GM03348 (cell line): Measurements from ENCODE around the gene ARHGAP42.
A peak's percentile ranks its signal among the peaks of the same experiment; 100 is the strongest.

ENCODE experiments used
- DNase-seq: peaks from one replicate; pipeline ENCODE4 v3.0.0; 2012; ENCODE audit warnings: low spot score

The ARHGAP42 gene

GRCh38 chr11:100918551-100919500 is 231.7 kb downstream of the ARHGAP42 start:
- DNase-seq: no peak

DNA sequence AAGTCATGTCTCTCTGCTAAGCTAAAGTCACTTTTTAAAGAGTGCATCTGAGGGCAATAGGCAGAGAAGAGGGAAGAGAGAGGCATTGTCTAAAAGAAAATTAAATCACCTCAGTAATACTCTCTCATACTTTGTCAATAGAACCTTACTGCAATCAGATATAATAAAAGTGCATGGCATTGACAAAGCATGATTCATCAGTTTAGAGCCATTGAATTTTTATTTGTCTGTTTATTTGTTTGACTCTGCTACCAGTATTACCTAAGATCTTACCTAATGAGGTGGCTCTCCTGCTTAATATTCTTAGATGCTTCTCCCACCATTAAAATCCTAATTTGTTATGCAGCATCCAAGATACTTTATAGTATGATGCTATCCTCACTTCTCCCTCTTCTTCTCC is 233.5 kb downstream of the ARHGAP42 start:
- no peak for DNase-seq

GRCh38 chr11:100922121-100922520 is 235.0 kb downstream of the ARHGAP42 start:
- DNase-seq: no peak

DNA sequence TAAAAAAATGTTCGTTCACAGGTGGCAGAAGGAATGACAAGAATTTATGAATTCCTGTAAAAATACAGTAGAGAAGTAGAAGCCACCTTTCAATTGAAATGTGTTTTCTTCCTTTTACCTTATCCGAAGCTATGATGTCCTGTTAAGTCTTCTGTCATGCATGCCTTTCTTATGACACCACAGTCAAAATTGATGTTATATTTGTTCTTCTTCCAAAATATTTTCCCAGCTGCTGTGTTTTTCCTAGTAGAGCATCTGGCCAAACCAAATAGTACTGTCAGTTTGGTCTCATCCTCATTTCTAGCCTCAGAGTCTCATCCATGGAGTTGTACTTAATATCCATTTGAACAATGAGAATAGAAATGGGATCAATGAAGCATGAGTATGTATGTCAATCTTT is 236.5 kb downstream of the ARHGAP42 start:
- peak; percentile 29 for DNase-seq

DNA sequence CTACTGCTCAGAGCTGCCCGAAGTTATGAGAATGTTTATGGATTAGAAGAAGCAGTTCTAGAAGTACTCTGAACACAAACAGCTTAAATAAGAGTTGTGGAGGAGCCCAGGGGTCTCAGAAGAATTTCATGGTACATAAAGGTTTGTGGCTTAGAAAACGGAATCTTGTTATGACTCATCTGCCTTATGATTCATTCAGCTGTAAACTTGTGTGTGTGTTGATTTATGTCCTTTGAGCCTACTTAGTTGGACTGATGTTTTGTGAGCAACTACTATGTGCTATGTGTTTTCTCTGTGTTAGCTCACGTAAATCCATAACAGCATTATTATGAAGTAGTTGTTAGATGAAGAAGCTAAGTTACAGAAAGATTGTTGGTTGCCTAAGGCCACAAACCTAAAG is 238.8 kb downstream of the ARHGAP42 start:
- peak; percentile 4 for DNase-seq

DNA sequence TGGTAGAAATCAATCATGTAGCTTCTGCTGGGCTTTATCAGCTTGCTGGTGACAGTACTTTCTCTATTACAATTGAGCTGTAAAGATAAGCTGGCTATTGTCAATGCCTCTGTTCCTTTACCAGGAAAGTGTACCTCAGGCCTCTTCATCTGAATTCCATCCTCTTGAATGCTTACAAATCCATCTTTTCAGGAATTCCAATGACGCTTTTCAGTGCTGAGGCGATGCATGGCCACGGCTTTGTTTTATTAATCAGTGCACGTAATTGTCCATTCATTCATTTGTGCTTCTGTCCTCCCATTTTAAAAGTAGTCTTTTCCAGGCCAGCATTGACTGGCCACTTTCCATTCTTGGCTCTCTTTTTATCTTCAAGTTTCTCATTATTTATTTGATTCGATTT is 240.5 kb downstream of the ARHGAP42 start:
- DNase-seq: no peak

DNA sequence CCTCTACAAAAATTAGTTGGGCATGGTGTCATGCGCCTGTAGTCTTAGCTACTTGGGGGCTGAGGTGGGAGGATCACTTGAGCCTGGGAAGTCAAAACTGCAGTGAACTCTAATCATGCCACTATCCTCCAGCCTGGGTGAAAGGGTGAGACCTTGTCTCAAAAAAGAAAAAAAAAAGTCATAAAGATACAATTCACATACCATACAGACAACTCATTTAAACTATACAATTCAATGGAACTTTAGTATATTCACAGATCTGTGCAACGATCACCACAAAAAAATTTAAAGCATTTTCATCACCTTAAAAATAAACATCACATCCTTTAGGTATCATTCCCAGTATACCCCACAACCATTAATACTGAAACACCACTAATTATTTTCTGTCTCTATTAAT is 241.3 kb downstream of the ARHGAP42 start:
- DNase-seq: no peak

GRCh38 chr11:100929377-100929776 is 242.3 kb downstream of the ARHGAP42 start:
- peak; percentile 38 for DNase-seq

- DNase-seq: peak; percentile 53
These were observed 243.2 kb downstream of the ARHGAP42 start for GRCh38 chr11:100930185-100930778.

DNA sequence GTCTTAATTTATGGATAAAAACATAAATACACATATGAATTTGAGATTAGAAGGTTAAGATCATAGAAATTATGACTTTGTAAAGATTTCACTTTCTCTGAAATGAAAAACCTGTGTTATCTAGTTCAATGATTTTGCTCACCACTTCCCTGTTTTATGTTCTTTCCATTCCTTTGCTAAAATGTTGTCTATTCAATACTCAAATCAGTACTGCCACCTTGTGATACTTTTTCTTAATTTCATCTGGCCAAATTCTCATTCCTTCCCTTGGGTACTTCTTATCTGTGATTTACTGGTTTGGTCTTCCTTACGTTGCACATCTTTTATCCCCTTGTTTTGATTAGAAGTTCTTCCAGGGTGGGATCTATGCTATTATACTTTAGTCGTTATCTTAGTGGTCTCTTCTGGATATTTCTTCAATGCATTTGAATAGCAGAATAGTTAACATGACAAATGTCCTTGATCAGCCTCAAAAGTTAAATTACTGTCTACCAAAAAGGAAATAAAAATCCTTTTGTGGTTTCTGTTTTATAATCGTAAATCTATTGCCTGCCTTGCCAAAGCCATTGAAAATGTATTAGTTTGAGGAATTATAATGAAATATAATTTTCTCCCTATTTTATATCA is 245.5 kb downstream of the ARHGAP42 start:
- peak; percentile 52 for DNase-seq

DNA sequence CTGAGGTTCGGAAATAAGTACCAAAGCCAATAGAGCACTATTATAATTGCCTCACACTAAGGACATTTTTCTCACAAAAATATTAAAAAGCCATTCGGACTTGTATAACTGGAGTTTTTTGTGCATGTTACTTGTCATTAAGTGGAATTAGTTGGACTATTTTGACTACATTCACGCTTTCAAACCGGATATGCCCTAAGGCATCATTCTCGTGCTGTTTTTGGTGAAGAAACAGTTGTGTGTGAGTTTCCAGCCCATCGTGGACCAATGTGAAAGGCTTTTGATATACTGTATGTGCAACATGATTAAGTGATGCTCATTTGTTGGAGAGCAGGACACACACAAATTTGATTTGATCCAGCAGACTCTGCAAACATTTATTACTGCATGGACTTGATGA is 249.7 kb downstream of the ARHGAP42 start:
- DNase-seq: no peak

- DNase-seq: no peak
These were observed 252.5 kb downstream of the ARHGAP42 start for GRCh38 chr11:100939571-100939970.

DNA sequence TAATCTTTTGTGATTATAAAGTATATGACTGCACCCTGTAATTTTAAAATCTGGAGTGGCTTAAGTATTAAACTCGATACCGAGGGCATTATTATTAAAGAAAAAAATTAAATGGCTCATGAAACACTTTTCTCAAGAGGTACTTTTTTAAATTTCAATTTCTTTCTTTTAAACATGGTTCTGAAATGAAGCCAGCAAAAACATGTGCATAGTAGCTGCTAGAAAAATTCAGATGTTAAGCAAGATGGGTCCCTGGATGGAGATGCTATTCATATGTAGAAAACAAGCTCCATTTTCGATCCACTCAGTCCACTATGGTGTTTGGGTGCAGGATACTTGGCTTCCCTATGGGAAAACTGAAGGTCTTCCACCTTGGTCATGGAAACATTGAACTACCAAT is 253.0 kb downstream of the ARHGAP42 start:
- DNase-seq: no peak

DNA sequence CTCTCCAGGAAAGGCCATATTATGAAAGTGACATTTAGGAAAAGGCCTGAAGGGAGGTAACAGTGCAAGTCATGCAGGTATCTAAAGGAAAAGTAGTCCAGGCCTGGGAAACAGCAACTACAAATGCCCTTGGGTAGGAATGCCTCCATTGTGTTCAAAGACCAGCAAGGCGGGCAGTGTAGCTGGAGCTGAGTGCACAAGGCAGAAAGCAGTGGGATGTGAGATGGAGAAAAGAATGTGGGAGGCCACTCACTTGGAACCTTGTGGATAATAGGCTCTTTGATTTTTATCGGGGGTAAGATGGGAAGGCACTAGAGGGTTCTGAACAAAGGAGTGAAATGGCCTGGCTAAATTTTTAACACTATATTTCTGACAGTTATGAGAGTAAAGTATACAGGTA is 253.9 kb downstream of the ARHGAP42 start:
- DNase-seq: no peak

- no peak for DNase-seq
These were observed 254.9 kb downstream of the ARHGAP42 start for GRCh38 chr11:100942016-100942415.

DNA sequence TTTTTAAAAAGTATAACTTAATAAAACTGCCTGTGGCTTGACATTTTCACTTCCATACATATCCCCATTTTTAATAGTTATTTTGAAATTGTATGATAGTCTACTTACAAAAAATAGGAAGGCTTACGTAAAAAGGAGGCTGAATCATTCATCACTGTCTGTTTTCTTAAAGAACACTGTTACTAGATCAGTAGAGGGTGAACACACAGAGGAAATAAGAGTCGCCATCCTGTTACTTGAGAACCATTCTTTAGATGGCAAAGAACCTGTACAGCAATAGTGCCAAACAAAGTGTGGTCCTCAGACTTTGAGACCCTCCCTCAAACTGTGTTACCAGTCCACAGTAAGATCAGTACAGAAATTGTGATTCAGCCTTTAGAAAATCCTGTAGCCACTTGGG is 261.8 kb downstream of the ARHGAP42 start:
- DNase-seq: no peak

- no peak for DNase-seq
These were observed 262.4 kb downstream of the ARHGAP42 start for GRCh38 chr11:100949443-100949842.

DNA sequence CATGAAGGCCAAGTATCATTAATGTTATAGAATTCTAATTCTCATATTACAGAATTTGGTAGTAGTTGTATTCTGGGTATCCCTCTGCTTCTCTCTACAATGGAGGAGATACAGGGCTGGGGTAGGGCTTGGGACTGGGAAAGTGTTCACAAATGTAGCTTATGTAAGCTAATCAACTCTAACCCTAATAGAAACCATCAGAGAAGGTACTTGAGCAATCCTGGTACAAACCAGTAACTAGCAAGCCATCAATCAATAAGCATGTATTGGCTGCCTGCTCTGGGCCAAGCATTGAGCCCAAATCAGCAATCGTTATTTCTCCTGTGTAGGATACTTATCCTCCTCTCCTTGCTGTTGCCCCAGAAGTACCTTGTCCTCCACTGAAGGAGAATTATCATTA is 268.2 kb downstream of the ARHGAP42 start:
- DNase-seq: no peak

- no peak for DNase-seq
These were observed 269.3 kb downstream of the ARHGAP42 start for GRCh38 chr11:100956351-100956750.

DNA sequence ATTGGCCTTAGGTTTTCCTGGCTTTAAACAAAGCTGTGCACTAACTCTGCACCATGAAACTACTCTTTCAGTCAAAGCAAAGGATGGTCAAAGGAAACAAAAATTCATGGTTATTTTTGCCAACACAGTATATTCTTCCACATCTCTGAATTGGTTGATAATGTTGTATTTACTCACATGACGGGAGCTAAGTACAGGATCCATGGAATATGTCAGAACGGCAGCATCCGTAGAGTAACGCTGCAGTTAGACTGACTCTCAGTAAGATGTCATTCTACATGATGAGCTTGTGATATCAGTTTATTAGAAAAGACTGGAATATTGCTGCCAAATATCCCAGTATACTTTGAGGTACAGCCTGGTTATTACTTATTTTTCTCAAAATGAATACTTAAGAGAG is 270.4 kb downstream of the ARHGAP42 start:
- no peak for DNase-seq

- no peak for DNase-seq
These were observed 274.5 kb downstream of the ARHGAP42 start for GRCh38 chr11:100961633-100962032.

DNA sequence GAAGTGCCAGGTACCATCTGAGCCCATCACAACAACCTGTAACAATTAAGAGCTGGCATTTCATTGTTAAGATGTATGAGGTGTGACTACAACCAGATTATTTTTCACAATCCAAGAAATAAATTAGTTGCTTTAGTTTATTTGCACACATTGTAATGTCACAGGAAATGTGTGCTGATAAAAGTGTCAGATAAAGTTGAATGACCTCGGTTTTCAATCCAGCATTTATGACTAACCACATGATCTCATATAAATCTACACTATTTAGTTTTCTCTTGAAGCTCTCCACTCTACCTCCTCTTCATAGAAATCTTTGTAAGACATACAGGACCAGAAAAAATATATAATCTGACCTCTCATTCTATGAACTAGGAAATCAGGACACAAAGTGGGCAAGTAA is 276.3 kb downstream of the ARHGAP42 start:
- no peak for DNase-seq

- no peak for DNase-seq
These were observed 277.3 kb downstream of the ARHGAP42 start for GRCh38 chr11:100964435-100964834.
